Activated effector memory CD4-positive, alpha-beta T cell treated with anti-CD3 and anti-CD28 coated beads, Interleukin-2, amount 50 U/mL, for 16 hours (primary cell): ENCODE measurements around the gene PIN1.

Experiments used
- DNase-seq: peaks from one replicate; pipeline ENCODE4 v3.0.0-alpha.2; 2020

Gene PIN1

DNA sequence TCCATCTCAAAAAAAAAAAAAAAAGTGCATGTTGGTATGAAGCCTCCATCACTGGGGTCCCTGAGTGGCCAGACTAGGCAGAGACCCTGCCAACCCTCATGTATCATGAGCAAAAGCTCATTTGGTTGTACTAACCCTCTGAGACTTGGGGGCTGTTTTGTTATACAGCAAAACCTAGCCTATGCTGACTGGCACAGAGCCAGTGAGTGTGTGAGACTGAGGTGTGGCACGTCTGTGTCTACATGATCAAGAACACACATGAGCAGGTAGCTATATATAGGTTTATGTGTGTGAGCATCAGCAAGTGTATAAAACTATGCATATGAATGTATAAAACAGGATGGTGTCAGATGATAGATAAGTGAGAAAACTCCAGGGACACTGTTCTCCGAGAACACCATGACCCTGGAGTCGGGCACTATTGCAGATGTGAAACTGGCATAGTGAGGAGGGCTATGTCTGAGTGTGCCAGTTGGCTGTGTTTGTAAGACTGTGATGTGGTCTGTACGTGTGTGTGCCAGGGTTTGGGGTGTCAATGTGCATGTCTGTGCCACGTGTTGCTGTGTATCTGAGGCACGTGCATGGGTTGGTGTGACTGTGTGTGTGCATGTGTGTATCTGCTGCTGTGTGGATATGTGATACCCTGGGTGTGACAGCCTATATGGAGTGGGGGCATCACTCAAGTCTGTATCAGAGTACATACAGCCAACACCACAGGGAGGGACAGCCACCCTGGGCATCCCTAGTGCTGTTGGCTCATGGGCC, 56.7 kb downstream of the PIN1 start:
- DNase-seq: no peak
